ENCODE measurements around the gene POFUT1. TPM values are rescaled to one million over a fixed set of nuclear protein-coding genes. Genes with fewer than 3 reads are reported as not detected.
"Not testable (repeated sequence)": the region's sequence is repeated elsewhere in the genome, so short reads cannot be mapped to it uniquely, and the experiment has no call there.

Gene POFUT1
- total and polyA plus RNA-seq, 2 experiments from 2014 or later = 9.3 to 34.0 TPM

GRCh38 chr20:32168184-32168910 is 39.3 kb upstream of the POFUT1 start:
- Histone ChIP-seq H3F3A (replicated peaks; ENCODE audit: low read depth) (0 out of 2 replicates have a peak, but pooled peaks cover 4% of the 10 kb centered on the region), H2AFZ (no peak overlapping the region), H3K4me1 (ENCODE audit: insufficient read depth) (peaks cover 5% of the 10 kb centered on the region; the same call in 1 of the 2 replicates), H3K27me3 (ENCODE audit: insufficient read depth) (no peaks in the 10 kb centered on the region), H4K20me1 (replicated peaks; ENCODE audit: insufficient read depth) (peaks cover 9% of the 10 kb centered on the region; the same call in 1 of the 2 replicates), H3K4me3 (no peak overlapping the region), H3K27ac (ENCODE audit: low read depth) (no peak overlapping the region), H3K4me2 (no peak overlapping the region), H3K9me2 (ENCODE audit: insufficient read depth) (no peaks in the 10 kb centered on the region), H3K36me3 (ENCODE audit: insufficient read depth) (0 out of 2 replicates have a peak, but pooled peaks cover 3% of the 10 kb centered on the region), H3K79me2 (replicated peaks; ENCODE audit: insufficient read depth) (no peaks in the 10 kb centered on the region)
- ATAC-seq (peak; percentile 96), DNase-seq (ENCODE audit: low spot score) (peak; percentile 91)
- Mint-ChIP-seq H3K27ac (peak overlapping the region; percentile 79), H3K27me3 (ENCODE audit: insufficient read depth, low read depth, poor library complexity) (peaks cover 7% of the 10 kb centered on the region), H3K4me3 (no peak overlapping the region), H3K36me3 (ENCODE audit: low read depth) (peaks cover 31% of the 10 kb centered on the region), H3K9me3 (no peaks in the 10 kb centered on the region), H3K4me1 (peaks cover 11% of the 10 kb centered on the region)
- TF ChIP-seq POLR2AphosphoS5 (IDR thresholded peaks at IDR 0.05; ENCODE audit: low read depth) (no peak), ZNF331 (CRISPR knock-in tag; IDR thresholded peaks at IDR 0.05; ENCODE audit: low read depth) (no peak), ZNF114 (CRISPR knock-in tag; IDR thresholded peaks at IDR 0.05) (no peak), EZH2phosphoT487 (IDR thresholded peaks at IDR 0.05; ENCODE audit: unreplicated experiment) (no peak), JUNB (IDR thresholded peaks at IDR 0.05; ENCODE audit: unreplicated experiment) (no peak), EZH2 (IDR thresholded peaks at IDR 0.05; ENCODE audit: low read depth, unreplicated experiment) (no peak)
- TF ChIP-seq, protein P1, sequence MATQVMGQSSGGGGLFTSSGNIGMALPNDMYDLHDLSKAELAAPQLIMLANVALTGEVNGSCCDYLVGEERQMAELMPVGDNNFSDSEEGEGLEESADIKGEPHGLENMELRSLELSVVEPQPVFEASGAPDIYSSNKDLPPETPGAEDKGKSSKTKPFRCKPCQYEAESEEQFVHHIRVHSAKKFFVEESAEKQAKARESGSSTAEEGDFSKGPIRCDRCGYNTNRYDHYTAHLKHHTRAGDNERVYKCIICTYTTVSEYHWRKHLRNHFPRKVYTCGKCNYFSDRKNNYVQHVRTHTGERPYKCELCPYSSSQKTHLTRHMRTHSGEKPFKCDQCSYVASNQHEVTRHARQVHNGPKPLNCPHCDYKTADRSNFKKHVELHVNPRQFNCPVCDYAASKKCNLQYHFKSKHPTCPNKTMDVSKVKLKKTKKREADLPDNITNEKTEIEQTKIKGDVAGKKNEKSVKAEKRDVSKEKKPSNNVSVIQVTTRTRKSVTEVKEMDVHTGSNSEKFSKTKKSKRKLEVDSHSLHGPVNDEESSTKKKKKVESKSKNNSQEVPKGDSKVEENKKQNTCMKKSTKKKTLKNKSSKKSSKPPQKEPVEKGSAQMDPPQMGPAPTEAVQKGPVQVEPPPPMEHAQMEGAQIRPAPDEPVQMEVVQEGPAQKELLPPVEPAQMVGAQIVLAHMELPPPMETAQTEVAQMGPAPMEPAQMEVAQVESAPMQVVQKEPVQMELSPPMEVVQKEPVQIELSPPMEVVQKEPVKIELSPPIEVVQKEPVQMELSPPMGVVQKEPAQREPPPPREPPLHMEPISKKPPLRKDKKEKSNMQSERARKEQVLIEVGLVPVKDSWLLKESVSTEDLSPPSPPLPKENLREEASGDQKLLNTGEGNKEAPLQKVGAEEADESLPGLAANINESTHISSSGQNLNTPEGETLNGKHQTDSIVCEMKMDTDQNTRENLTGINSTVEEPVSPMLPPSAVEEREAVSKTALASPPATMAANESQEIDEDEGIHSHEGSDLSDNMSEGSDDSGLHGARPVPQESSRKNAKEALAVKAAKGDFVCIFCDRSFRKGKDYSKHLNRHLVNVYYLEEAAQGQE (IDR thresholded peaks at IDR 0.05; ENCODE audit: unreplicated experiment) = no peak
- TF ChIP-seq, protein P2, sequence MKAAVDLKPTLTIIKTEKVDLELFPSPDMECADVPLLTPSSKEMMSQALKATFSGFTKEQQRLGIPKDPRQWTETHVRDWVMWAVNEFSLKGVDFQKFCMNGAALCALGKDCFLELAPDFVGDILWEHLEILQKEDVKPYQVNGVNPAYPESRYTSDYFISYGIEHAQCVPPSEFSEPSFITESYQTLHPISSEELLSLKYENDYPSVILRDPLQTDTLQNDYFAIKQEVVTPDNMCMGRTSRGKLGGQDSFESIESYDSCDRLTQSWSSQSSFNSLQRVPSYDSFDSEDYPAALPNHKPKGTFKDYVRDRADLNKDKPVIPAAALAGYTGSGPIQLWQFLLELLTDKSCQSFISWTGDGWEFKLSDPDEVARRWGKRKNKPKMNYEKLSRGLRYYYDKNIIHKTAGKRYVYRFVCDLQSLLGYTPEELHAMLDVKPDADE (IDR thresholded peaks at IDR 0.05) = no peak

- not testable (repeated sequence) for H2AFZ ChIP-seq; H3K4me2 ChIP-seq; H3K4me3 Mint-ChIP-seq; ATAC-seq; H3K4me1 ChIP-seq (ENCODE audit: insufficient read depth); H3K36me3 ChIP-seq (ENCODE audit: insufficient read depth); DNase-seq (ENCODE audit: low spot score); H4K20me1 ChIP-seq (replicated peaks; ENCODE audit: insufficient read depth); H3K27ac Mint-ChIP-seq; H3K79me2 ChIP-seq (replicated peaks; ENCODE audit: insufficient read depth); H3K4me3 ChIP-seq; H3K4me1 Mint-ChIP-seq; H3K9me2 ChIP-seq (ENCODE audit: insufficient read depth); H3K27me3 ChIP-seq (ENCODE audit: insufficient read depth); H3K27ac ChIP-seq (ENCODE audit: low read depth); H3F3A ChIP-seq (replicated peaks; ENCODE audit: low read depth); H3K27me3 Mint-ChIP-seq (ENCODE audit: insufficient read depth, low read depth, poor library complexity)
- Mint-ChIP-seq H3K36me3 (ENCODE audit: low read depth) (peaks cover 12% of the 10 kb centered on the region), H3K9me3 (peaks cover 29% of the 10 kb centered on the region)
These were observed 30.0 kb upstream of the POFUT1 start for GRCh38 chr20:32177696-32178095.

All from GM23338 (cell line).